H54 (cell line): ENCODE data around the gene MS4A18.
"Not testable (repeated sequence)": the region's sequence is repeated elsewhere in the genome, so short reads cannot be mapped to it uniquely, and the experiment has no call there.

Source experiments
- DNase-seq: peaks from one replicate; pipeline ENCODE4 v3.0.0; 2011; ENCODE audit warnings: low spot score, mixed read lengths; ENCODE audit not compliant: insufficient read length
- FAIRE-seq: peaks from 3 replicates; lab custom pipeline; 2011; peaks lifted over from hg19 to GRCh38; lab: Jason Lieb, UNC
- POLR2A ChIP-seq: IDR thresholded peaks from 2 replicates; pipeline ENCODE4 v1.6.1; 2011; ENCODE audit warnings: low read depth, mild to moderate bottlenecking, low read length

Gene MS4A18

DNA sequence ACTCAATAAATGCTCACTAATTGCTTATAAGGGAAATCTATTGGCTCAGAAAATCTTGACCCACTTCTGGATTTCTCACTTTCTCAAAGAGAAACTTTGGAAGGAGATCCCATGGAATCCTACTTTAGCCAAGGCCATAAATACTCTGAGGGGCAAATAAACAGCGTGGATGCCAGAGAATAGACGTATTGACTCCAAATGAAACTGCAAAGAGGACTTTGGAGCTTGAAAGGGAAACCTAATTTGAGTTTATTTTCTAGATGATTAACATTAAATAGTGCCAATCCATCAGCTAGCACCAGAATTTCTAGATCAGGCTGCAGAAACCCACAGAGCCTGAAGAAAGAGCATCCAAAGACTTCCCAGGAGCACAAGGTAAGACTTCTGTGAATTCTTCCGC, at the start of gene MS4A18:
TSS of gene MS4A18 (plus strand) at position 301 of the 400 bp plus-strand sequence.
- FAIRE-seq: no peak

GRCh38 chr11:60678231-60678630, 46.3 kb upstream of the MS4A18 start:
- DNase-seq, FAIRE-seq: not testable (repeated sequence)

More for the DNA sequence above, at the start of gene MS4A18:
- TF ChIP-seq POLR2A: no peak
- no peak for DNase-seq

GRCh38 chr11:60679879-60680278, 44.6 kb upstream of the MS4A18 start:
- FAIRE-seq (no peak), DNase-seq (no peak)
- no peak for TF ChIP-seq POLR2A

DNA sequence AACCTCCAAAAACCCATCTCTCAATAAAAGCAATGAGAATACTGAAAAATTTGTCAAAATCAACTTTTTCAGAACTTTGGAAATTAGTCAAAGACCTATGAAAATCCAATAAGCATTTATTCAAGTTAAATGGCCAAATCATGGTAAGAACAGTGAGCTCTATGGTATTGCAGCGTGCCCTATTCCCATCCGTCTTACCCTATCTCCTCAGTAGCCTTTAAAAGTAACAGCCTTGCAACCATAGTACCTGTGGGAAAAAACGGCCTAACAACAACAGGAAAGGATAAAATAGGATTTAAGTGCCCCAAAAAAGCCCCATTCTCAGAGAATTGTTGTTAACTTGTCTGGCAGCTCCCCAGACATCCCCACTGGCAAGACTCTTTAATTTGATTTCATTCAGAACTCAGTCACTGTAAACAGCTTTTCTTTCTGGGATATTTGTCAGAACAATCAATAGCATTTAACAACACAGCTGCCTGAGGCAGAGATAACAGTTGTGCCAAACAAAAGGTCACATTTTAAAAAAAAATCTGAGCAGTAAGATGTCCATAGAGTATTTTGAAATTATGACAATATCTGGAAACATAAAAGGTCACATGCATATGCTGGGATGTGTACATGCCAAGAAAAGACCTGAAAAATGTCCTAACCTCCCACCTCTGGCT, 43.9 kb upstream of the MS4A18 start:
- DNase-seq (no peak), FAIRE-seq (no peak)
- no peak for TF ChIP-seq POLR2A

- DNase-seq, FAIRE-seq: not testable (repeated sequence)
Measured at GRCh38 chr11:60684541-60684848, 40.0 kb upstream of the MS4A18 start.

- TF ChIP-seq POLR2A: no peak
- no peak for FAIRE-seq
- DNase-seq: no peak
Measured at GRCh38 chr11:60691661-60692060, 32.9 kb upstream of the MS4A18 start.

DNA sequence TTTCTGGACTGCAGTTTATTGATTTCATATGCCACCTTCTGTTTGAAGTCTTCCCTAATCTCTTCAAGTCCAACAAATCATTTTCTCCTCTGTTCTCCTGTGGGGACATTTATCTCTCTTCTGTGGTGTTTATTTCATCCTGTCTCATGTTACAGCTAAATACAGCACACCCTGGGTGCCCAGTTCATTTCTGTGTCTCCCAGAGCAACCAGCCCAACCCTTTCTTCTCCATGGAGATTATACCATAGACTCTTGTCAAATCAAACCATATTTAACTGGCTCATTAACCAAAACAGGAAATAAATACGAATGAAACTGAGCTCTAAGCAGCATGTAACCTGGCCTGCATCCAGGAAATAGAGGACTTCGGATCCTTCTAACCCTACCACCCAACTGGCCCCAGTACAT, 25.2 kb upstream of the MS4A18 start, which contains the start of gene MS4A8:
TSS of gene MS4A8 (plus strand) at position 329 of the 408 bp plus-strand sequence. CDS start 1,249 bp downstream, outside the sequence.
- no peak for TF ChIP-seq POLR2A
- DNase-seq (no peak), FAIRE-seq (no peak)

GRCh38 chr11:60699936-60700335, 24.6 kb upstream of the MS4A18 start:
- no peak for TF ChIP-seq POLR2A
- no peak for DNase-seq
- no peak for FAIRE-seq

DNA sequence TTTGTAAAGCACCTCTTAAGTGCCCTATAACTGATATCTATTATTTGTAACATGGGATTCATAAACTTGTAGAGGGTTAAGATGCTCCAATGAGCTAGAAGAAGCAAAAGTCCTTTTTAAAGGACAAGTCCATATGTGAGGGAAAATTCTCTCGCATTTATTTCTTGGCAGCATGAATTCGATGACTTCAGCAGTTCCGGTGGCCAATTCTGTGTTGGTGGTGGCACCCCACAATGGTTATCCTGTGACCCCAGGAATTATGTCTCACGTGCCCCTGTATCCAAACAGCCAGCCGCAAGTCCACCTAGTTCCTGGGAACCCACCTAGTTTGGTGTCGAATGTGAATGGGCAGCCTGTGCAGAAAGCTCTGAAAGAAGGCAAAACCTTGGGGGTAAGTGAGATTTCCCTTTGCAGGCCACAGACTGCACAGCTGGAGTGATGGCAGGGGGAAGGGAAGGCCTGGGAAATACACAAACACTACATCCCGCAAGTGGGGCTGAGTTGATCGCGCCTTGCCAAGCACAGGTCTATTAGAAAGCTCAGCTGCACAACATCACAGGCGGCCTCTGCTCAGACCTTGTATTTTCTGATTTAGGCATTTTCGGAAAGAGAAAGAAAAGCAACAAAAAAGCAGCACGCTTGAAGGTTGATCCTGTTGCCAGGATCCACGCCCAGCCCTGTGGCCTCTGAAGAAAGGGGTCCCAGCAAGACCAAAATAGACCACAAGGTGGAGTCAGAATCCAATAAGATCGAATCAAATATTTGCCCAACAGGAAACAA, 23.6 kb upstream of the MS4A18 start:
- FAIRE-seq: no peak
- TF ChIP-seq POLR2A: no peak
- DNase-seq: peak; percentile 19

DNA sequence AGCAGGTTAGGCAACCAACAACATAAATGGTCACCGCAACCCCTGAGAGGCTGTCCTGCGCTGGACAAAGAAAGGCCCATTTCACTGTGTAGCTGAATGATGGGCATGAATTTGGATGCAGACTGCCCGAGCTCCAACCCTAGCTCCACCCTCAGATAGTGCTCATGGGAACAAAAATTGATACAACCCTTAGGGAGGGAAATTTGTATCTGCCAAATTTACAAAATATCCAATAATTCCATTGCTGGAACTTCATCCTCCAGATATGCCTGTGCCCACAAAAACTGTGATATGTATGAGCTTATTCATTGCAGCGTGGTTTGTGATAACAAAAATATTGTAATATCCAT, 23.1 kb upstream of the MS4A18 start:
- no peak for DNase-seq
- FAIRE-seq: no peak
- no peak for TF ChIP-seq POLR2A

DNA sequence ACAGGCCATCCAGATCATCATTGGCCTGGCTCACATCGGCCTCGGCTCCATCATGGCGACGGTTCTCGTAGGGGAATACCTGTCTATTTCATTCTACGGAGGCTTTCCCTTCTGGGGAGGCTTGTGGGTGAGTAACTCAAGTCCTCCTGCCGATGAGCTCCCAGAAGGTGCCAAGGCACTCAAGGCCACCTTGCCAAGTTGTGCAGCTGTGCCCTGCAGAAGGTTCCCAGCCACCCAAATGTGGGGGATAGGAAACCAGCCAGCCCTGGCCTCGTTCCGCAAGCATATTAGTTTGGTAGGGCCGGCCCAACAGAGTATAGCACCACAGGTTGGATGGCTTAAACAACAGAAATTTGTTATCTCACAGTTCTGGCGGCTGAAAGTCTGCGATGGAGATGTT, 21.1 kb upstream of the MS4A18 start:
- FAIRE-seq (no peak), DNase-seq (no peak)
- TF ChIP-seq POLR2A: no peak

DNA sequence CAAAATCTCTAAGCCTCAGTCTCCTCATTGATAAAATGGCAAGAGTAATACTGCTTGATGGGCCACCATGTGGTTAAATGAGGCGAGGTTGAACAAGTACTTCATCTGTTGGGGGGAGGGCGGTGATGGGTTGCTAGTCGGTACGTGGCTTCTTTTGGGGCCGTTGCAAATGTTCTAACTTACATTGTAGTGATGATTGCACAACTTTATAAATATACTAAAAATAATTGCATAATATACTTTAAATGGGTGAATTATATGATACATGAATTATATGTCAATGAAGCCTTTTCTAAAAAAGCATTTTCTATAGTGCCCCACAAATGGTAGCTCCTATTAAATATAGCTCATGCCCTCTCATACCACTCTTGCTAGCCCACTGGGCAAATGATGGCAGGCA, 18.6 kb upstream of the MS4A18 start:
- TF ChIP-seq POLR2A: no peak
- no peak for FAIRE-seq
- no peak for DNase-seq

DNA sequence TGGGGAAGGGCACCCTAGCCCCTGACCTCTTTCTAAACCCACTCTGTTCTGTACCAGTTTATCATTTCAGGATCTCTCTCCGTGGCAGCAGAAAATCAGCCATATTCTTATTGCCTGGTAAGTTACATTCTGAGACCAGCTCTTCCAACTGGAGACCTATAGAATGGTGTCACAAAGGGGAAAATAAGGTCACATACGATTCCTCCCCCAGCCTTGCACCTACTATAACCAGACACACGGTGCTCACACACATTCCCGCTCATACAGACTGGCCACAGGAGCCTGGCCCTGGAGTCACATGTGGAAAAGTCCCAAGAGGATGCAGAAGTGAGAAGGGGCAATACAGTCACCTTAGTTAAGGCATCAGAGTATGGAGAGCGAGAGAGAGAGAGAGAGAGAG, 17.6 kb upstream of the MS4A18 start:
- DNase-seq: no peak
- no peak for FAIRE-seq
- TF ChIP-seq POLR2A: no peak

DNA sequence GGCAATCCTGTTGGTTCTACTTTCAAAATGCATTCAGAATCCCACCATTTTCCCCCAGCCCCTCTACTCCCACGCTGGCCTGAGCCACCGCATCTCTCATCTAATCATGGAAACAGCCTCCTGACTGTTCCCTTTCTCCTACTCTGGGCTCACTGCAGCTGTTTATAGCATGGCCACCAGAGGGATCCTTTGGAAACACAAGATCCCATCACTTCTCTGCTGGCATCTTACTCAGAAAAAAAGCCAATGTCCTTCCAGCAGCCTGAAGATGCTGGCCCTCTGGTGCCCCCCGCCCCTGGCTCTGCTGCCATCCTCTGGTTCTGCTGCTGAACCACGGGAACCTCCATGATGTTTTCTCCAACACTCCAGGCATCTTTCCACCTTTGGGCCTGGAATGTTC, 14.0 kb upstream of the MS4A18 start:
- DNase-seq (no peak), FAIRE-seq (no peak)
- no peak for TF ChIP-seq POLR2A

DNA sequence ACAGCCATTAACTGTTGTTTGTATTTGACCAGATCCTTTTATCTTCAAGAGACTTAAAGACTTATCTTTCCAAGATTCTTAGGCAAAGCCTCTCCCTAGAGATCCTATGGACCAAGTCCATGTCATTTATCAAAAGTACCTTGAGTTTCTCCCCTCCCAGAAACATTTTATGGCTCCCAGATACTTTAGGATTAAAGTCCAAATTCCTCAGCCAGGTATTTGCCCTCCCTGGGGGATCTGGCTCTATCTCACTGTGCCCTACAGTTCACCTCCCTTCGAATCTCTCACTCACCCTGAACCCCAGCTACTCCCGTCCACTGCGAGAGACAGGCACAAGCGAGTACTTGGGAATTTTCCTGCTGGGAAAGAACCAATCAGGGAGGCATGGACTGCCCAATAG, 13.2 kb upstream of the MS4A18 start:
- no peak for FAIRE-seq
- TF ChIP-seq POLR2A: no peak

GRCh38 chr11:60713423-60713822, 11.1 kb upstream of the MS4A18 start:
- not testable (repeated sequence) for FAIRE-seq, DNase-seq

More for the DNA sequence above, 13.2 kb upstream of the MS4A18 start:
- no peak for DNase-seq
